K562 (cell line): ENCODE data around the gene ANKRD44.

Source experiments
- FOXM1 ChIP-seq, 2 experiments: fragments of 450-650 bp in 1 of 2; sonication (generic) in 1 of 2; formaldehyde crosslinking in 1 of 2; IDR thresholded peaks; 2 replicates each; pipeline versions ENCODE4 v1.6.1 to v1.9.0; 2017 to 2022; ENCODE audit warnings: low read depth in 2 of 2, mild to moderate bottlenecking in 2 of 2, missing genetic modification reagents in 1 of 2, moderate library complexity in 1 of 2
- IRF2 ChIP-seq: sonication (generic); formaldehyde crosslinking; IDR thresholded peaks from 2 replicates; pipeline ENCODE4 v1.8.1; 2022; ENCODE audit warnings: mild to moderate bottlenecking, missing genetic modification reagents
- POLR2A ChIP-seq: fragments of 450-650 bp; conservative IDR thresholded peaks from 2 replicates; pipeline ENCODE4 v1.6.1; 2016
- POLR2AphosphoS5 ChIP-seq: IDR thresholded peaks from 2 replicates; pipeline ENCODE4 v1.6.1; 2011; ENCODE audit warnings: mild to moderate bottlenecking, low read depth, low read length, moderate library complexity; ENCODE audit not compliant: control insufficient read depth, insufficient read depth
- RBBP5 ChIP-seq: fragments of 200-600 bp; sonication (generic); IDR thresholded peaks from 2 replicates; pipeline ENCODE4 v1.6.1; 2012; ENCODE audit warnings: borderline replicate concordance, mild to moderate bottlenecking, low read length, control low read depth, inconsistent platforms; ENCODE audit not compliant: insufficient read depth, poor library complexity, severe bottlenecking
- SIN3A ChIP-seq, 2 experiments: fragments of 150-350 bp in 1 of 2; IDR thresholded peaks; 2 replicates each; pipeline ENCODE4 v1.6.1; 2011 to 2016; ENCODE audit warnings: borderline replicate concordance in 2 of 2, low read depth in 2 of 2, low read length in 2 of 2, mild to moderate bottlenecking in 2 of 2, moderate library complexity in 2 of 2; ENCODE audit not compliant: control insufficient read depth in 1 of 2
- SMARCE1 ChIP-seq: fragments of 450-650 bp; IDR thresholded peaks from 2 replicates; pipeline ENCODE4 v1.7.1; 2016; ENCODE audit warnings: mild to moderate bottlenecking
- SMC3 ChIP-seq: conservative IDR thresholded peaks from 2 replicates; pipeline ENCODE4 v1.6.1; 2011; ENCODE audit warnings: low read depth, low read length, improper control_type of control experiment; ENCODE audit not compliant: insufficient read depth
- SPI1 ChIP-seq: IDR thresholded peaks from 2 replicates; pipeline ENCODE4 v1.6.1; 2011; ENCODE audit warnings: low read depth, low read length, control low read depth, borderline replicate concordance
- ZNF23 ChIP-seq: fragments of 250-450 bp; sonication (Bioruptor Pico); IDR thresholded peaks from 2 replicates; pipeline ENCODE4 v1.4.0; 2020; ENCODE audit warnings: mild to moderate bottlenecking
- ZZZ3 ChIP-seq: fragments of 450-650 bp; IDR thresholded peaks from 2 replicates; pipeline ENCODE4 v1.6.1; 2016; ENCODE audit warnings: antibody characterized with exemption, mild to moderate bottlenecking, moderate library complexity
- TF ChIP-seq, protein P1 (sequence below), 3 experiments: IDR thresholded peaks in 2 of 3; conservative IDR thresholded peaks in 1 of 3; 2 replicates each; pipeline ENCODE4 v1.5.1; 2011 to 2012; ENCODE audit warnings: low read length in 3 of 3, mild to moderate bottlenecking in 3 of 3, control low read depth in 2 of 3, improper control_type of control experiment in 1 of 3, inconsistent platforms in 1 of 3, low read depth in 1 of 3, mixed read lengths in 1 of 3, moderate library complexity in 1 of 3; ENCODE audit not compliant: insufficient read depth in 2 of 3
- TF ChIP-seq, protein P2 (sequence below): fragments of 250-450 bp; sonication (Bioruptor Pico); IDR thresholded peaks from 2 replicates; pipeline ENCODE4 v1.5.0; 2021

GRCh38 chr2:197121255-197121654 is 189.3 kb downstream of the ANKRD44 start:
- TF ChIP-seq, protein P1, sequence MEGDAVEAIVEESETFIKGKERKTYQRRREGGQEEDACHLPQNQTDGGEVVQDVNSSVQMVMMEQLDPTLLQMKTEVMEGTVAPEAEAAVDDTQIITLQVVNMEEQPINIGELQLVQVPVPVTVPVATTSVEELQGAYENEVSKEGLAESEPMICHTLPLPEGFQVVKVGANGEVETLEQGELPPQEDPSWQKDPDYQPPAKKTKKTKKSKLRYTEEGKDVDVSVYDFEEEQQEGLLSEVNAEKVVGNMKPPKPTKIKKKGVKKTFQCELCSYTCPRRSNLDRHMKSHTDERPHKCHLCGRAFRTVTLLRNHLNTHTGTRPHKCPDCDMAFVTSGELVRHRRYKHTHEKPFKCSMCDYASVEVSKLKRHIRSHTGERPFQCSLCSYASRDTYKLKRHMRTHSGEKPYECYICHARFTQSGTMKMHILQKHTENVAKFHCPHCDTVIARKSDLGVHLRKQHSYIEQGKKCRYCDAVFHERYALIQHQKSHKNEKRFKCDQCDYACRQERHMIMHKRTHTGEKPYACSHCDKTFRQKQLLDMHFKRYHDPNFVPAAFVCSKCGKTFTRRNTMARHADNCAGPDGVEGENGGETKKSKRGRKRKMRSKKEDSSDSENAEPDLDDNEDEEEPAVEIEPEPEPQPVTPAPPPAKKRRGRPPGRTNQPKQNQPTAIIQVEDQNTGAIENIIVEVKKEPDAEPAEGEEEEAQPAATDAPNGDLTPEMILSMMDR (IDR thresholded peaks at IDR 0.05 in 2 of 3, conservative IDR thresholded peaks at IDR 0.05 in 1 of 3; ENCODE audit: insufficient read depth in 2 of 3, low read depth in 1 of 3, low read length in 3 of 3) = no peak
- no peak for TF ChIP-seq FOXM1 (IDR thresholded peaks at IDR 0.05; ENCODE audit: low read depth)
- no peak for TF ChIP-seq FOXM1 (CRISPR knock-in tag; IDR thresholded peaks at IDR 0.05; ENCODE audit: low read depth)
- no peak for TF ChIP-seq IRF2
- no peak for TF ChIP-seq SIN3A (IDR thresholded peaks at IDR 0.05; ENCODE audit: borderline replicate concordance in 2 of 2, control insufficient read depth in 1 of 2, low read depth in 2 of 2, low read length in 2 of 2)
- TF ChIP-seq, protein P2, sequence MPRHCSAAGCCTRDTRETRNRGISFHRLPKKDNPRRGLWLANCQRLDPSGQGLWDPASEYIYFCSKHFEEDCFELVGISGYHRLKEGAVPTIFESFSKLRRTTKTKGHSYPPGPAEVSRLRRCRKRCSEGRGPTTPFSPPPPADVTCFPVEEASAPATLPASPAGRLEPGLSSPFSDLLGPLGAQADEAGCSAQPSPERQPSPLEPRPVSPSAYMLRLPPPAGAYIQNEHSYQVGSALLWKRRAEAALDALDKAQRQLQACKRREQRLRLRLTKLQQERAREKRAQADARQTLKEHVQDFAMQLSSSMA (CRISPR knock-in tag) = no peak
- TF ChIP-seq ZNF23 (CRISPR knock-in tag) = no peak
- no peak for TF ChIP-seq ZZZ3
- TF ChIP-seq SMC3 = no peak
- TF ChIP-seq SPI1 = no peak
- TF ChIP-seq POLR2AphosphoS5 = no peak
- no peak for TF ChIP-seq RBBP5
- no peak for TF ChIP-seq POLR2A
- no peak for TF ChIP-seq SMARCE1
